Measurements from ENCODE around the gene PDZD2. TPM values are rescaled to one million over a fixed set of nuclear protein-coding genes. Genes with fewer than 3 reads are reported as not detected.

Gene PDZD2
- total RNA-seq, 1 donor from 2014 or later, result 23.3 TPM

GRCh38 chr5:32021771-32022170 lies 382.8 kb downstream of the PDZD2 start:
- no peak for TF ChIP-seq CTCF (IDR thresholded peaks at IDR 0.05; ENCODE audit: partially characterized antibody, unreplicated experiment)
- no peak for DNase-seq
- peaks cover 8% of the 10 kb centered on the region for H3K27me3 Mint-ChIP-seq (ENCODE audit: unreplicated experiment)
- H3K4me1 Mint-ChIP-seq (ENCODE audit: low read depth, unreplicated experiment), result peaks cover 12% of the 10 kb centered on the region
- H3K27ac Mint-ChIP-seq (ENCODE audit: unreplicated experiment), result no peak overlapping the region
- H3K9me3 Mint-ChIP-seq (ENCODE audit: unreplicated experiment), result no peaks in the 10 kb centered on the region
- peaks cover 4% of the 10 kb centered on the region for H3K36me3 Mint-ChIP-seq (ENCODE audit: unreplicated experiment)
- H3K4me3 Mint-ChIP-seq (ENCODE audit: unreplicated experiment), result no peak overlapping the region

- no peak overlapping the region for H3K4me3 Mint-ChIP-seq (ENCODE audit: unreplicated experiment)
- DNase-seq, result no peak
- no peak for TF ChIP-seq CTCF (IDR thresholded peaks at IDR 0.05; ENCODE audit: partially characterized antibody, unreplicated experiment)
- no peaks in the 10 kb centered on the region for H3K9me3 Mint-ChIP-seq (ENCODE audit: unreplicated experiment)
- no peak overlapping the region for H3K27ac Mint-ChIP-seq (ENCODE audit: unreplicated experiment)
- H3K4me1 Mint-ChIP-seq (ENCODE audit: low read depth, unreplicated experiment), result peaks cover 14% of the 10 kb centered on the region
- H3K27me3 Mint-ChIP-seq (ENCODE audit: unreplicated experiment), result peaks cover 8% of the 10 kb centered on the region
- peaks cover 4% of the 10 kb centered on the region for H3K36me3 Mint-ChIP-seq (ENCODE audit: unreplicated experiment)
Measured at GRCh38 chr5:32022638-32023037, 383.7 kb downstream of the PDZD2 start.

- peaks cover 13% of the 10 kb centered on the region for H3K4me1 Mint-ChIP-seq (ENCODE audit: low read depth, unreplicated experiment)
- H3K9me3 Mint-ChIP-seq (ENCODE audit: unreplicated experiment), result no peaks in the 10 kb centered on the region
- no peak overlapping the region for H3K27ac Mint-ChIP-seq (ENCODE audit: unreplicated experiment)
- H3K4me3 Mint-ChIP-seq (ENCODE audit: unreplicated experiment), result no peak overlapping the region
- DNase-seq, result no peak
- peaks cover 6% of the 10 kb centered on the region for H3K27me3 Mint-ChIP-seq (ENCODE audit: unreplicated experiment)
- TF ChIP-seq CTCF (IDR thresholded peaks at IDR 0.05; ENCODE audit: partially characterized antibody, unreplicated experiment), result no peak
- H3K36me3 Mint-ChIP-seq (ENCODE audit: unreplicated experiment), result peaks cover 4% of the 10 kb centered on the region
Measured at GRCh38 chr5:32023816-32024215, 384.9 kb downstream of the PDZD2 start.

- H3K27me3 Mint-ChIP-seq (ENCODE audit: unreplicated experiment), result peaks cover 6% of the 10 kb centered on the region
- H3K4me3 Mint-ChIP-seq (ENCODE audit: unreplicated experiment), result no peak overlapping the region
- TF ChIP-seq CTCF (IDR thresholded peaks at IDR 0.05; ENCODE audit: partially characterized antibody, unreplicated experiment), result no peak
- no peak for DNase-seq
- no peaks in the 10 kb centered on the region for H3K9me3 Mint-ChIP-seq (ENCODE audit: unreplicated experiment)
- H3K27ac Mint-ChIP-seq (ENCODE audit: unreplicated experiment), result no peak overlapping the region
- H3K36me3 Mint-ChIP-seq (ENCODE audit: unreplicated experiment), result peaks cover 4% of the 10 kb centered on the region
- peaks cover 14% of the 10 kb centered on the region for H3K4me1 Mint-ChIP-seq (ENCODE audit: low read depth, unreplicated experiment)
Measured at GRCh38 chr5:32024751-32025150, 385.8 kb downstream of the PDZD2 start.

GRCh38 chr5:32027093-32027716 lies 388.3 kb downstream of the PDZD2 start:
- Mint-ChIP-seq H3K36me3 (ENCODE audit: unreplicated experiment) (peaks cover 4% of the 10 kb centered on the region), H3K27ac (ENCODE audit: unreplicated experiment) (peak overlapping the region; percentile 83), H3K4me3 (ENCODE audit: unreplicated experiment) (peak overlapping the region; percentile 56), H3K4me1 (ENCODE audit: low read depth, unreplicated experiment) (peaks cover 30% of the 10 kb centered on the region), H3K27me3 (ENCODE audit: unreplicated experiment) (peaks cover 11% of the 10 kb centered on the region), H3K9me3 (ENCODE audit: unreplicated experiment) (peaks cover 4% of the 10 kb centered on the region)
- DNase-seq, result no peak
- TF ChIP-seq CTCF (IDR thresholded peaks at IDR 0.05; ENCODE audit: partially characterized antibody, unreplicated experiment), result no peak

Data from glutamatergic neuron (in vitro differentiated cells).